Skeletal muscle satellite cell (primary cell): ENCODE measurements around the gene MEGF8.
A peak's percentile ranks its signal among the peaks of the same experiment; 100 is the strongest.

ENCODE experiments used
- H3K27me3 ChIP-seq: 2 replicates; pipeline ENCODE4 v1.7.0; 2013; ENCODE audit warnings: low read length; ENCODE audit not compliant: control insufficient read depth, insufficient read depth
- H3K36me3 ChIP-seq: 2 replicates; pipeline ENCODE4 v1.7.0; 2013; ENCODE audit warnings: mild to moderate bottlenecking, control low read depth, low read length; ENCODE audit not compliant: insufficient read depth
- H3K4me1 ChIP-seq: 2 replicates; pipeline ENCODE4 v1.7.0; 2013; ENCODE audit warnings: low read length; ENCODE audit not compliant: control insufficient read depth, insufficient read depth
- H3K4me2 ChIP-seq: 2 replicates; pipeline ENCODE4 v1.7.0; 2013; ENCODE audit warnings: mild to moderate bottlenecking, low read length
- H3K4me3 ChIP-seq: 2 replicates; pipeline ENCODE4 v1.7.0; 2013; ENCODE audit warnings: low read length
- H3K9ac ChIP-seq: 2 replicates; pipeline ENCODE4 v1.7.0; 2013; ENCODE audit warnings: mild to moderate bottlenecking, low read depth, low read length, moderate library complexity
- H3K9me3 ChIP-seq: replicated peaks from 2 replicates; pipeline ENCODE4 v1.7.0; 2013; ENCODE audit warnings: mild to moderate bottlenecking, control low read depth, low read length

The MEGF8 gene

DNA sequence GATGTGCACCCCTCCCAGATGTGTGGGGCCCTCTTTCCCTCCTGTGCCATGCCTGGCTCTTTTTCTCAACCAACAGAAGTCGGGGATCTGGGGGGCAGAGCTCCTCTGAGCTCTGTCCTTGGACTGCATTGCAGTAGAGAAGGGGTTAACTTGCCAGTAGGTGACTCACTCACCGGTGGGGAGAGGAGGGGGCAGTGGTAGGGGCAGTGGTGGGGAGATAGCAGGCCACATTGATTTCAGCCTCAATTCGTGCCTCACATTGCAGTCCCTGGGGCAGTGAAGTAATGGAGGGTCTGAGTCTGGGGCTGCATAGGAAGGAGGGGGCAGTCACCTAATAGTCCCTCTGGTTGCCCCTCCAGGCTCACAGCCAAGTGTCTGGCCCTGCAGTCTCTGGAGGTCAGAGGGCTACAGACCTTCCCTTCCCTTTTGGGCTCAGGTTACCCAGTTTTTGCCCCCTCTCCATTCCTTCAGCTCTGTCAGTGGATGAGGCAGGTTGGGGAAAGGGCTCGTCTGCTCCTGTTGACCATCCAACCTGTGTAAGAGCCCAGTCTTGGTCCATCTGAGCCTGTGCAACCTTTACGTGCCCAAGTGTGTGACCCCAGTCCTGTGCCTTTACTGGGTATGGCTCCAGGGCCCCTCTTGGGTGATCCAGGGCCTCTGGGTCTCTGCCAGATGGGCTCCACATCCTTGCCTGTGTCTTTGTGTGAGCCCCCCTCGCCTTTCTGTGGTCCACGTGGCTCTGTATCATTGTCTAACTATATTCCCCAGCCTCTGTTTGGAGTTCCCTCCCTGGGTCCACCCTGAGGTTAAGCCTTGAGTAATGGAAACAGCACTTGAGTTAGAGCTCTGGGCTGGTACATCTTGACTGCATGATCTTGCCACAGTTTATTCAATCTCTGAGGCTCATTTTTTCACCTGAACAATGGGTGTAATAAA lies 43.3 kb upstream of the MEGF8 start:
- H3K4me1 ChIP-seq = peaks cover 68% of the 10 kb centered on the region
- peak overlapping the region; percentile 98 for H3K4me2 ChIP-seq
- peak overlapping the region; percentile 89 for H3K4me3 ChIP-seq
- no peaks in the 10 kb centered on the region for H3K9me3 ChIP-seq
- peak overlapping the region; percentile 77 for H3K9ac ChIP-seq
- H3K27me3 ChIP-seq = no peaks in the 10 kb centered on the region
- peaks cover 5% of the 10 kb centered on the region for H3K36me3 ChIP-seq

DNA sequence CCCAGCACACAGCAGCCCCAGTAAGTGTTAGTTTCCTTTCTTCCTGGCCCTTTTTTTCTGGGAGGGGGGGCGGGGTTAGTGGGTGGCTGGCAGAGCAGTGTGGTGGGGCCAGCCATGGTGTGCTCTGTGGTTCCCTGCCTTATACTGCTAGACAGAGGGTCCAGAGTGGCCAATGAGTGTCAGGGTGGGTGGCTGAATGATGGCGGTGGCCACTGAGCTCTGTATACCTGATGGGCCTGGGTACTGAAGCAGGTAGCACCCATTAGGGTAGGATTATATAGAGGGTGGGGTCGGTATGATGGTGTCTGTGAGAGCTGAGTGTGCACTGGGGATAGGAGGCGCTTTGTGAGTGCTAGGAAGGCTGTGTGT lies 42.6 kb upstream of the MEGF8 start:
- H3K4me1 ChIP-seq = peaks cover 61% of the 10 kb centered on the region
- no peaks in the 10 kb centered on the region for H3K27me3 ChIP-seq
- peaks cover 12% of the 10 kb centered on the region for H3K36me3 ChIP-seq
- no peak overlapping the region for H3K9ac ChIP-seq
- peak overlapping the region; percentile 68 for H3K4me3 ChIP-seq
- no peaks in the 10 kb centered on the region for H3K9me3 ChIP-seq
- H3K4me2 ChIP-seq = peak overlapping the region; percentile 98

DNA sequence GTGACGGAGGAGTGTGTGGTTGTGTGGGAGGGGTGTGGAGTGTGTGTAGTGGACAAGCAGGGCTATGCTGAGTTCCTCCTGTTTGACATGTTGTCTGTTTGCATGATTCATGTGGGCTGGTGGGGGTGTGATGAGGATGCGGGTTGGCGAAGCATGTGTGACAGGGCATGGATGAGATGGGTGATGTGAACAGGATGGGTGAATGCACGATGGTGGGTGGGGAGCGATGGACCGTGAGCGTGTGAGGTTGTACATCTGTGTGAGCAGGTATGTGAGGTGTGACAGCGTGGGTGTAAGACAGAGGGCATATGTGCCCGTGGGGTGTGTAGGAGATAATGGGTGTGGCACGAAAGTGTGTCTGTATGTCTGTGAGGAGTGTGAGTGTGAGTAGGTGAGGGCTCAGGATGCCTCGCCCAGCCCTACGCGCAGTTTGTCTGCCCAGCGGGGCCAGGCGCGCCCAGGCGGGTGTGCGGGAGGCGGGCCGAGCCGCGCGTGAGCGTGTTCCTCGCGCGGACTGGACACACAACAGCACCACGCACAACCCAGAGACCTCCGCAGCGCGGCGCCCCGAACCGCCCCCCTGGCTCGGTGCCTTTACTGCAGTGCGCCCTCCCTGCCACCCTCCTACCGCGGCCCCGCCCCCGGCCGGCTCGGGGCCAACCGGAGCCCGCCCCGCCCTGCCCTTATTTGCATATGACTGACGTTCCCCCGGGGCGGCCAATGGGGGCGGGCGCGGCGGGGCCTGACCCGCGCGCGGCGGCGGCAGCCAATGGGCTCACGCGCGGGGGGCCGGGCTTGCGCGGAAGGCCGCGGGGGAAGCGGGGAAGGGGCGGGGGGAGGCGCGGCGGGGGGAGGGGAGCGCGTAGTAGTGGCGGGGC lies 42.0 kb upstream of the MEGF8 start:
- Histone ChIP-seq H3K4me1 (peaks cover 54% of the 10 kb centered on the region), H3K9ac (peak overlapping the region; percentile 79)

DNA sequence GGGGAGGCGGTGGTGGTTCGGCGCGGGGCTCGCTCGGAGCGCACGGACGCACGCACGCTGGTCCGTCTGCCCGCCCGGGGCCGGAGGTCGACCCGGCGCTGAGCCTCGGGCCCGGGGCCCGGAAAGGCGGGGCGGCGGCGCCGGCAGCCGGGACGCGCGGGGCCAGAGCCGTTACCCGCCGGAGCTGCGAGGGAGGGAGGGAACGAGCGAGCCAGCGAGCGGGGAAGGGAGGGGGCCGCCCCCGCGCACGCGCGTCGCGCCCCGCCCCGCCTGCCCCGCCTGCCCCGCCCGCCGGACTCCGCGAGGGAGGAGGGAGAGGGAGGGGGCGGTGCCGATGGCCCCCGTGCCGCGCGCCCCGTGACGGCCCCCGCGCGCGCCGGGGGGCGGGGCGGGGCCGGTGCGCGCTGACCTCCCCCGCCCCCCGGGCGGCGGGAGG lies 41.4 kb upstream of the MEGF8 start:
- H3K4me3 ChIP-seq = peak overlapping the region; percentile 87
- H3K9me3 ChIP-seq = no peaks in the 10 kb centered on the region
- H3K4me1 ChIP-seq = peaks cover 48% of the 10 kb centered on the region
- H3K4me2 ChIP-seq = peak overlapping the region; percentile 98
- H3K27me3 ChIP-seq = no peaks in the 10 kb centered on the region
- H3K36me3 ChIP-seq = peaks cover 24% of the 10 kb centered on the region
- peak overlapping the region; percentile 79 for H3K9ac ChIP-seq

More for the DNA sequence above, 42.0 kb upstream of the MEGF8 start:
- peaks cover 17% of the 10 kb centered on the region for H3K36me3 ChIP-seq
- H3K4me2 ChIP-seq = peak overlapping the region; percentile 98
- peak overlapping the region; percentile 87 for H3K4me3 ChIP-seq
- H3K27me3 ChIP-seq = no peaks in the 10 kb centered on the region
- H3K9me3 ChIP-seq = no peaks in the 10 kb centered on the region

DNA sequence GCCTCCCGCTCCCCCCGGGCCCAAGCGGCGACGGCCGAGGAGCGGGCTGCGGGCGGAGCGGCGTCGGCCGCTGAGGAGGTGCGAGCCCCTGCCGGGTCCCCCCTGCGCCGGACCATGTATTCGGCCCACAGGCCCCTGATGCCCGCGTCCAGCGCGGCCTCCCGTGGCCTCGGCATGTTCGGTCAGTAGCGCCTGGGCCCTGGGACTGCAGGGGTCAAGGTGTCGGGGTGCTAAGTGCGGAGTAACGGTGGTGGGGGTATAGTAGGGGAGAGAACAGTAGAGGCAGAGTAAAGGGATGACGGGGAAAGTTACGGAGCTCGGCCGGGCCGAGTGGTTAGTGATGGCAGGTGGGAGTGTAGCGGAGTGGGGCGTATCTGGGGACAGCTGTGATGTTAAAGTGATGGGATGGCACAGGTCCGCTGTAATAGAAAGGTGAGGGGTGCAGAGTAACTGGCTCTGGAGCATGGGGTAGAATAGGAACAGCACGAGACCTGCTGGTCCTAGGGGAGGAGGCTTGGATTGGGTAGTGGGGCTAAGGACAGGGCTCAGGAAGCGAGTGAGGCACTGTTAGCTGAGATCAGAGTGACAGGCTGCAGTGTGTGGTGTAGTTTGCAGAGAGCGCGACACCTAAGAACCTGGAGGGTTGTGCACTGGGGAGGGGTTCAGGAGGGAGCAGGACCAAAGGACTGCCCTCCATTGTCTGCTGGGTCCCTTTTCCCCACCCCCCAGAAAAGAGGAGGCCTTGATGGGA lies 40.7 kb upstream of the MEGF8 start:
- Histone ChIP-seq H3K27me3 (no peaks in the 10 kb centered on the region), H3K9ac (peak overlapping the region; percentile 75), H3K9me3 (no peaks in the 10 kb centered on the region), H3K4me1 (peaks cover 41% of the 10 kb centered on the region), H3K36me3 (peaks cover 30% of the 10 kb centered on the region), H3K4me2 (peak overlapping the region; percentile 98), H3K4me3 (peak overlapping the region; percentile 87)

DNA sequence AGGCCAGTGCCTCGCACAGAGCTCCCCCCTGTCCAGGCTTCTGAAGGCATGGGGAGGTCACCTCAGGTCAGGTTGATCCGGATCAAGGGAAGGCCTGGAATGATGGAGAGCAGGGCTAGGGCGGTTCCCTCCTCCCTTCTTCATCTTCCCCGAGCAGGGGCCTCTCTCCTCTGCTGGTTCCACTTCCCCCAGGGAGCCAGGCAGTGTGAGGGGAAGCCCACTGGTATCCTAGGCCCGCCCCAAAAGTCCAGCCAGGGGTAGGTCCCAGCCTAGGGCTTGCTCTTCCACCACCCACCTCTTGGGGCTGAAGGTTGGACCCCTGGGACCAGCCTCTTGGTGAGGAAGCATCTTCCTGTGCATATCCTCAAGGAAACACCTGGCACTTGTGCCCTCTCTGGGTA lies 39.9 kb upstream of the MEGF8 start:
- H3K9me3 ChIP-seq = no peaks in the 10 kb centered on the region
- H3K4me2 ChIP-seq = peak overlapping the region; percentile 98
- H3K4me3 ChIP-seq = peak overlapping the region; percentile 87
- no peaks in the 10 kb centered on the region for H3K27me3 ChIP-seq
- H3K4me1 ChIP-seq = peaks cover 41% of the 10 kb centered on the region
- H3K36me3 ChIP-seq = peaks cover 38% of the 10 kb centered on the region
- H3K9ac ChIP-seq = peak overlapping the region; percentile 22

DNA sequence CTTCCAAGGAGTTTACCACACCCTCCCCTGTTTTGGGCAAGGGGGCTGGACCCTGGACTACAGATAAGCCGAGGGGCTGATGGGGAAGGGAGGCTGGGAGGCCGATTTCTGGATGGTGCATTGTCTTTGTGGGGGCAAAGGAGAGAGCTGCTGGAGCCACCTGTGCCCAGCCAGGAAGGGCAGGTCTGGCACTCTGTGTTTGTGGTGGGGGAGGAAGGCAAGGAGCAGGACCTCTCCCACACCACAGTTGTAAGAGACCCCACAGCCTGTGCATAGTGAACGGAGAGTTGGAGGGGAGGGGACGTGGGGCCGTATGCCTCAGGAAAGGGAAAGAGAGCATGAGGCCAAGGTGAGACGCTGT lies 39.5 kb upstream of the MEGF8 start:
- Histone ChIP-seq H3K36me3 (peaks cover 42% of the 10 kb centered on the region), H3K4me3 (peak overlapping the region; percentile 87), H3K9ac (peak overlapping the region; percentile 22)

DNA sequence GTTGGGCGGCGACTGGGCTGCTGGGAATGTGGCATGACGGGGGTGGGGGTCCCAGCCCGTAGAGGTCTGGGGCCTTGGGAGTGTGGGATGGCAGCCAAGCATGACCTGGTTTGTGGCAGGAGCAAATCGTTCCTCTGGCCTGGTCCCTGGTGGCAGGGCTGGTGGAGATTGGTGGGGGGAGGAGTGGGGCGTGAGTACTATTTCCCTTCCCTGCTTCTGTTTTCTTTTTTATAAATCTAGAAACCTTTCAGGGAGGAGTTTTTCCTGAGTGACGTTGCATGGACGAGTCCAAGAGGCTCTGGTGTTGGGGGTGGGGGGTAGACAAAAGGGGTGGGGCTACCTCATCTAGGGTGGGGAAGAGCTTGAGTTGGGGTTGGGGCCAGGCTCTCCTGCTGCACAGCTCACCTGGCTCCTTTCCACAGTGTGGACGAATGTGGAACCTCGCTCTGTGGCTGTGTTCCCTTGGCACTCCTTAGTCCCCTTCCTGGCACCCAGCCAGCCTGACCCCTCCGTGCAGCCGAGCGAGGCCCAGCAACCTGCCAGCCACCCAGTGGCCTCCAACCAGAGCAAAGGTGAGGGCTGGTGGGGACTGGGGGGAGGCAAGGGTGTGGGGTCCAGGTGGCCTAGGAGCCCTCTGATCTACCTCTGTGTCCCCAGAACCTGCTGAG lies 39.0 kb upstream of the MEGF8 start:
- no peak overlapping the region for H3K4me3 ChIP-seq
- no peaks in the 10 kb centered on the region for H3K27me3 ChIP-seq
- H3K9ac ChIP-seq = peak overlapping the region; percentile 22
- peak overlapping the region; percentile 98 for H3K4me2 ChIP-seq
- peaks cover 47% of the 10 kb centered on the region for H3K36me3 ChIP-seq
- H3K9me3 ChIP-seq = no peaks in the 10 kb centered on the region
- H3K4me1 ChIP-seq = peaks cover 36% of the 10 kb centered on the region

More for the DNA sequence above, 39.5 kb upstream of the MEGF8 start:
- Histone ChIP-seq H3K4me2 (peak overlapping the region; percentile 98), H3K27me3 (no peaks in the 10 kb centered on the region), H3K9me3 (no peaks in the 10 kb centered on the region), H3K4me1 (peaks cover 41% of the 10 kb centered on the region)

DNA sequence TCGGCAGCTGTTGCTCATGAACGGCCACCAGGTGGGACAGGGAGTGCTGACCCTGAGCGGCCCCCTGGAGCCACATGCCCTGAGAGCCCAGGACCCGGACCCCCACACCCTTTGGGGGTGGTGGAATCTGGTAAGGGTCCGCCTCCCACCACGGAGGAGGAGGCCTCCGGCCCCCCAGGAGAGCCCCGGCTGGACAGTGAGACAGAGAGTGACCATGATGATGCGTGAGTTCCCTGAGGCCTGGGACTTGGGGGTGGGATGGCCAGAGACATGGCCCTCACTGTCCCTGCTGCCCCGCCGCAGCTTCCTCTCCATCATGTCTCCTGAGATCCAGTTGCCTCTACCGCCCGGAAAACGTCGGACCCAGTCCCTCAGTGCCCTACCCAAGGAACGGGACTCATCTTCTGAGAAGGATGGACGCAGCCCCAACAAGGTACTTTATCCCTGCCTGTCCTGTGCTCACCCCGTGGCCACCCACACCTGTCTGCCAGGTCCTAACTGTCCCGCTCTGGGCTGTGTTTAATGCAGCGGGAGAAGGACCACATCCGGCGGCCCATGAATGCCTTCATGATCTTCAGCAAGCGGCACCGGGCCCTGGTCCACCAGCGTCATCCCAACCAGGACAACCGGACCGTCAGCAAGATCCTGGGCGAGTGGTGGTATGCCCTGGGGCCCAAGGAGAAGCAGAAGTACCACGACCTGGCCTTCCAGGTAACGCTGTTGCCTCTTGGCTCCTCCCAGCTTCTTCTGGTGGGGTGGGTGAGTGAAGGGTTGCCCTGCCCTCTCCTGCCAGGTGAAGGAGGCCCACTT lies 38.2 kb upstream of the MEGF8 start:
- Histone ChIP-seq H3K27me3 (no peaks in the 10 kb centered on the region), H3K4me2 (no peak overlapping the region), H3K4me3 (no peak overlapping the region), H3K9ac (no peak overlapping the region), H3K9me3 (no peaks in the 10 kb centered on the region), H3K4me1 (peaks cover 29% of the 10 kb centered on the region), H3K36me3 (peaks cover 54% of the 10 kb centered on the region)

DNA sequence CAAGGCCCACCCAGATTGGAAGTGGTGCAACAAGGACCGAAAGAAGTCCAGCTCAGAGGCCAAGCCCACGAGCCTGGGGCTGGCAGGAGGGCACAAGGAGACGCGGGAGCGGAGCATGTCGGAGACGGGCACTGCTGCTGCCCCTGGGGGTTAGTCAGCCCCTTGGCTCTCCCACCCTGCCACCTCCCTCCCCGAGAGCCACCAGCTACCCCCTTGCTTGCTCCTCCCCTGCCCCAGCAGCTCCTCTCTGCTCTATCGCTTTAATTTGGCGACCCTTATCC lies 37.7 kb upstream of the MEGF8 start:
- Histone ChIP-seq H3K36me3 (peaks cover 60% of the 10 kb centered on the region), H3K4me1 (peaks cover 23% of the 10 kb centered on the region), H3K9ac (no peak overlapping the region), H3K9me3 (no peaks in the 10 kb centered on the region), H3K4me3 (no peak overlapping the region), H3K4me2 (no peak overlapping the region), H3K27me3 (no peaks in the 10 kb centered on the region)
